HepG2 (cell line): ENCODE results near the gene ERCC2. TPM values are rescaled to one million over a fixed set of nuclear protein-coding genes. Genes with fewer than 3 reads are reported as not detected.

ENCODE experiments used
- ATF3 ChIP-seq: sonication (generic); formaldehyde crosslinking; IDR thresholded peaks from 2 replicates; pipeline ENCODE4 v1.4.0; 2020; ENCODE audit warnings: missing genetic modification reagents
- CREB3 ChIP-seq: sonication (generic); formaldehyde crosslinking; IDR thresholded peaks from 2 replicates; pipeline ENCODE4 v1.5.0; 2020; ENCODE audit warnings: missing genetic modification reagents
- DR1 ChIP-seq: sonication (generic); formaldehyde crosslinking; IDR thresholded peaks from 2 replicates; pipeline ENCODE4 v1.8.0; 2021; ENCODE audit warnings: mild to moderate bottlenecking, missing genetic modification reagents, inconsistent platforms
- FIP1L1 ChIP-seq: fragments of 200-400 bp; formaldehyde crosslinking; IDR thresholded peaks from 2 replicates; pipeline ENCODE4 v1.6.1; 2018; ENCODE audit warnings: low read depth, mild to moderate bottlenecking, low read length, moderate library complexity, borderline replicate concordance; ENCODE audit not compliant: insufficient read depth
- HNF4G ChIP-seq, 2 experiments: sonication (generic) in 1 of 2; formaldehyde crosslinking in 1 of 2; IDR thresholded peaks; 2 replicates each; pipeline versions ENCODE4 v1.4.0 to v1.6.1; 2011 to 2020; ENCODE audit warnings: borderline replicate concordance in 2 of 2, low read depth in 2 of 2, mild to moderate bottlenecking in 2 of 2, low read length in 1 of 2, missing genetic modification reagents in 1 of 2, moderate library complexity in 1 of 2
- NFE2L1 ChIP-seq: sonication (generic); formaldehyde crosslinking; IDR thresholded peaks from 2 replicates; pipeline ENCODE4 v1.4.0; 2020; ENCODE audit warnings: missing genetic modification reagents, mild to moderate bottlenecking, borderline replicate concordance
- POGZ ChIP-seq: sonication (generic); formaldehyde crosslinking; IDR thresholded peaks from 2 replicates; pipeline ENCODE4 v1.4.0; 2020; ENCODE audit warnings: mild to moderate bottlenecking, missing genetic modification reagents
- SUZ12 ChIP-seq: fragments of 150-350 bp; IDR thresholded peaks from 2 replicates; pipeline ENCODE4 v1.6.1; 2014; ENCODE audit warnings: low read depth, low read length
- ZBTB10 ChIP-seq: sonication (generic); formaldehyde crosslinking; IDR thresholded peaks from 2 replicates; pipeline ENCODE4 v1.4.0; 2020; ENCODE audit warnings: missing genetic modification reagents, borderline replicate concordance
- ZMYM3 ChIP-seq: sonication (generic); formaldehyde crosslinking; IDR thresholded peaks from 2 replicates; pipeline ENCODE4 v1.5.1; 2020; ENCODE audit warnings: mild to moderate bottlenecking, missing genetic modification reagents
- ZNF136 ChIP-seq: sonication (generic); formaldehyde crosslinking; IDR thresholded peaks from 2 replicates; pipeline ENCODE4 v1.8.1; 2022; ENCODE audit warnings: low read depth, mild to moderate bottlenecking, moderate library complexity, missing genetic modification reagents
- ZNF253 ChIP-seq: sonication (generic); formaldehyde crosslinking; IDR thresholded peaks from 2 replicates; pipeline ENCODE4 v1.8.0; 2022; ENCODE audit warnings: mild to moderate bottlenecking, missing genetic modification reagents, borderline replicate concordance
- ZNF318 ChIP-seq: sonication (generic); formaldehyde crosslinking; IDR thresholded peaks from 2 replicates; pipeline ENCODE4 v1.4.0; 2020; ENCODE audit warnings: mild to moderate bottlenecking, missing genetic modification reagents
- ZNF484 ChIP-seq: sonication (generic); formaldehyde crosslinking; IDR thresholded peaks from 2 replicates; pipeline ENCODE4 v1.5.1; 2020; ENCODE audit warnings: mild to moderate bottlenecking, low read depth, missing genetic modification reagents, borderline replicate concordance
- ZNF891 ChIP-seq: sonication (generic); formaldehyde crosslinking; IDR thresholded peaks from 2 replicates; pipeline ENCODE4 v1.5.0; 2020; ENCODE audit warnings: mild to moderate bottlenecking, missing genetic modification reagents
- polyA plus RNA-seq, 8 experiments: library from polyadenylated mRNA; depleted of rRNA in 3 of 8; stranded (reverse) in 7 of 8; unstranded in 1 of 8; fragments of >200 nt; fragmentation: Illumina TruSeq in 4 of 8; extraction: Trizol in 4 of 8; gene quantifications; 2 replicates each; pipeline versions ENCODE4 v1.2.1 to v1.2.3, GENCODE V29; 2011 to 2016; ENCODE audit warnings: low read depth in 4 of 8, missing spikeins in 1 of 8, mixed read lengths in 1 of 8; ENCODE audit not compliant: insufficient read depth in 1 of 8
- total RNA-seq, 5 experiments: library from RNA; depleted of rRNA; stranded (reverse); fragments of >200 nt; fragmentation: Illumina TruSeq; extraction: Trizol; gene quantifications; 2 replicates each; pipeline ENCODE4 v1.2.3, GENCODE V29; 2016; ENCODE audit warnings: low read depth in 1 of 5

The ERCC2 gene
- total and polyA plus RNA-seq, 2 of the 13 experiments (the other 11 are each of a cell fraction or from before 2014, with no cell fraction given): 25.4 to 49.2 TPM

- TF ChIP-seq ZNF318 (CRISPR knock-in tag): no peak
- TF ChIP-seq ZNF136: no peak
- peak; percentile 31; the same call in 1 of the 2 replicates for TF ChIP-seq ZMYM3 (CRISPR knock-in tag)
- TF ChIP-seq NFE2L1 (CRISPR knock-in tag): no peak
- TF ChIP-seq CREB3 (CRISPR knock-in tag): no peak
- no peak for TF ChIP-seq HNF4G (IDR thresholded peaks at IDR 0.05; ENCODE audit: borderline replicate concordance, low read depth, low read length)
- no peak for TF ChIP-seq HNF4G (CRISPR knock-in tag; IDR thresholded peaks at IDR 0.05; ENCODE audit: borderline replicate concordance, low read depth)
- no peak for TF ChIP-seq POGZ (CRISPR knock-in tag)
- TF ChIP-seq ATF3: no peak
- peak; percentile 86 for TF ChIP-seq ZNF891 (CRISPR knock-in tag)
- TF ChIP-seq DR1 (CRISPR knock-in tag): peak; percentile 32; the same call in 1 of the 2 replicates
- no peak for TF ChIP-seq ZNF484 (CRISPR knock-in tag)
- no peak for TF ChIP-seq SUZ12
- TF ChIP-seq FIP1L1: no peak
- TF ChIP-seq ZNF253 (CRISPR knock-in tag): no peak
- TF ChIP-seq ZBTB10: no peak
Measured at GRCh38 chr19:45406226-45407090, 36.1 kb upstream of the ERCC2 start, which contains the start of gene POLR1G (continued).
